IPS-NIHi11 (cell line): ENCODE measurements around the gene SHQ1.
"Not testable (repeated sequence)": the region's sequence is repeated elsewhere in the genome, so short reads cannot be mapped to it uniquely, and the experiment has no call there.

Experiments used
- DNase-seq: peaks from one replicate; pipeline ENCODE4 v3.0.0; 2012; ENCODE audit warnings: mixed read lengths, low spot score

The SHQ1 gene

DNA sequence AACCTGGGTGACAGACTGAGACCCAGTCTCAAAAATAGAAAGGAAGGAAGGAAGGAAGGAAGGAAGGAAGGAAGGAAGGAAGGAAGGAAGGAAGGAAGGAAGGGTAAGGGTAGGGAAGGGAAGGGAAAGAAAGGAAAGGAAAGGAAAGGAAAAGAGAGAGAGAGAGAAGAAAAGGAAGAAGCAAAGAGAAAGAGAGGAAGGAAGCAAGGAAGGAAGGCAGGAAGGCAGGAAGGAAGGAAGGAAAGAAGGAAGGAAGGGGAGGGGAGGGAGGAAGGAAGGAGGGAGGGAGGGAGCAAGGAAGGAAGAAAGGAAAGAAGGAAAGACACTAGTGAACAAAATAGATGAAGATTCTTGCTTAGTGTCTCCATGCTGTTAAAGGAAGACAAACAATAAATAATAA lies 129.1 kb downstream of the SHQ1 start:
- DNase-seq = no peak

- not testable (repeated sequence) for DNase-seq
Observed at GRCh38 chr3:72714135-72714534, 134.1 kb downstream of the SHQ1 start.

DNA sequence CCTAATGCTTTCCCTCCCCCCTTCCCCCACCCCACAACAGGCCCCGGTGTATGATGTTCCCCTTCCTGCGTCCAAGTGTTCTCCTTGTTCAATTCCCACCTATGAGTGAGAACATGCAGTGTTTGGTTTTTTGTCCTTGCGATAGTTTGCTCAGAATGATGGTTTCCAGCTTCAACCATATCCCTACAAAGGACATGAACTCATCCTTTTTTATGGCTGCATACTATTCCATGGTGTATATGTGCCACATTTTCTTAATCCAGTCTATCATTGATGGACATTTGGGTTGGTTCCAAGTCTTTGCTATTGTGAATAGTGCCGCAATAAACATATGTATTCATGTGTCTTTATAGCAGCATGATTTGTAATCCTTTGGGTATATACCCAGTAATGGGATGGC lies 137.8 kb downstream of the SHQ1 start:
- not testable (repeated sequence) for DNase-seq

GRCh38 chr3:72708441-72708840 lies 139.8 kb downstream of the SHQ1 start:
- no peak for DNase-seq

DNA sequence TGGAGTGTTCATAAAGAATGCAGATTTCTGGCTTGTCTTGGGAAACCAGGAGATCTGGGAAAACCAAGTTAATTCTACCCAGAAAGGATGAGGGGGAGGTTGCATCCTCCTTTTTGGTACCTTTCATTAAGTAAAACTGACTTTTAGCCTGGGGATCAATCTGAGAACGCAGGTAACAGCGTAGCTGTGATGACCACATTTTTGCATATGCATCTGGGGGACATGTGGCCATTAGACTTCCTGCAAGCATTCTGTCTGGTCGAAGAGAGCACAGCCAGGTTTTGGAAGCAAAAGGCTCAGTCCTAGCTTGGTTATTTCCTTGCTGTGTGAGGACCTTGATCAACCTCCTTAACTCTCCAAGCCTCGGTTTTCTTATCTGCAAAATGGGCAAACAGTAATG lies 145.2 kb downstream of the SHQ1 start:
- no peak for DNase-seq

- no peak for DNase-seq
Observed at GRCh38 chr3:72702390-72702789, 145.9 kb downstream of the SHQ1 start.

GRCh38 chr3:72700106-72700505 lies 148.1 kb downstream of the SHQ1 start:
- DNase-seq = no peak

DNA sequence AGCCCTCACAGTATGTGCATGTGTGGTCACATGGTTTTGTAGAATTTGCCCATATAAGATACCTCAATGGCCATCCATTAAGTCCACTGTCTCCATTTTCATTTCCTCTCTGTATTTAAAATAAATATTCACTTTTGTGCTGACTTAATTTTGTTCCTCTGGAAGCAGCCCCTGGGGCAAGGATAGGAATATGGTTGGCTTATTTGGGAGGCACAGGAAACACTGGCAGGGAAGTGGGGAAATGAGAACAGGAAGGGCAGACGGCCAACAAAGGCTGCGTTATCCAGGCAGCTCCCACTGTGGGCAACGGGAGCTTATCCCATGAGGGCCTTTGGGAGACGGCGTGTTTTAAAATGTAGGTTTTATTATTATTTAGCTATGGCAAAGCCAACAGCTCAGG lies 148.6 kb downstream of the SHQ1 start:
- no peak for DNase-seq
